Islet of Langerhans (tissue), 1 donor: ENCODE measurements around the gene CLCN3.
"Not testable (repeated sequence)": the region's sequence is repeated elsewhere in the genome, so short reads cannot be mapped to it uniquely, and the experiment has no call there.

Experiments
- FAIRE-seq: peaks from one replicate; lab custom pipeline; 2011; peaks lifted over from hg19 to GRCh38; lab: Jason Lieb, UNC

CLCN3 gene

GRCh38 chr4:169618286-169618685 is 2.1 kb upstream of the CLCN3 start:
- no peak for FAIRE-seq

- FAIRE-seq = no peak
These were observed 1.4 kb upstream of the CLCN3 start for GRCh38 chr4:169618986-169619385.

- peak; percentile 43 for FAIRE-seq
These were observed 840 bp upstream of the CLCN3 start for GRCh38 chr4:169619518-169619957.

GRCh38 chr4:169620880-169621248 is 486 bp downstream of the CLCN3 start:
- no peak for FAIRE-seq

- peak; percentile 93 for FAIRE-seq
These were observed 1.5 kb downstream of the CLCN3 start for GRCh38 chr4:169621731-169622492.

GRCh38 chr4:169622566-169622965 is 2.2 kb downstream of the CLCN3 start:
- FAIRE-seq = peak; percentile 58

- not testable (repeated sequence) for FAIRE-seq
These were observed 3.6 kb downstream of the CLCN3 start for GRCh38 chr4:169624012-169624411.

GRCh38 chr4:169625886-169626285 is 5.5 kb downstream of the CLCN3 start:
- no peak for FAIRE-seq

GRCh38 chr4:169626331-169627282 is 6.2 kb downstream of the CLCN3 start:
- FAIRE-seq = no peak

GRCh38 chr4:169627307-169627706 is 6.9 kb downstream of the CLCN3 start:
- no peak for FAIRE-seq

- no peak for FAIRE-seq
These were observed 8.2 kb downstream of the CLCN3 start for GRCh38 chr4:169628579-169628978.

GRCh38 chr4:169630069-169630468 is 9.7 kb downstream of the CLCN3 start:
- no peak for FAIRE-seq

GRCh38 chr4:169632896-169633295 is 12.5 kb downstream of the CLCN3 start:
- no peak for FAIRE-seq

- FAIRE-seq = peak; percentile 92
These were observed 14.6 kb downstream of the CLCN3 start for GRCh38 chr4:169634975-169635374.

- peak; percentile 47 for FAIRE-seq
These were observed 20.0 kb downstream of the CLCN3 start for GRCh38 chr4:169640261-169640870.

- no peak for FAIRE-seq
These were observed 24.4 kb downstream of the CLCN3 start for GRCh38 chr4:169644802-169645201.

- peak; percentile 27 for FAIRE-seq
These were observed 25.2 kb downstream of the CLCN3 start for GRCh38 chr4:169645627-169646026.

GRCh38 chr4:169649545-169650226 is 29.3 kb downstream of the CLCN3 start:
- no peak for FAIRE-seq

GRCh38 chr4:169650227-169650936 is 30.0 kb downstream of the CLCN3 start:
- peak; percentile 82 for FAIRE-seq

GRCh38 chr4:169652535-169652934 is 32.2 kb downstream of the CLCN3 start:
- FAIRE-seq = peak; percentile 38

- no peak for FAIRE-seq
These were observed 35.0 kb downstream of the CLCN3 start for GRCh38 chr4:169655401-169655800.
